IMR-90 (cell line): ENCODE data around the gene LARP1. TPM values are rescaled to one million over a fixed set of nuclear protein-coding genes. Genes with fewer than 3 reads are reported as not detected.

Experiments
- ATAC-seq: fragments of 200-7000 bp; cut with Tn5 transposase; 2 replicates; pipeline ENCODE4 v1.9.1; 2020; ENCODE audit warnings: low read depth, mild to moderate bottlenecking, moderate library complexity
- BruUV-seq: library from RNA; stranded (reverse); fragments of 400-500 nt; replicated peaks from 2 replicates; lab custom pipeline; 2021; lab: Mats Ljungman, UMichigan
- CTCF ChIA-PET: fragments of 300-600 bp; formaldehyde crosslinking; extraction: SDS; loops from one replicate; lab custom pipeline; 2021; ENCODE audit warnings: antibody characterized with exemption; lab: Yijun Ruan, JAX
- POLR2A ChIA-PET: fragments of 300-600 bp; sonication (Branson Sonifier 250); formaldehyde crosslinking; loops from one replicate; lab custom pipeline; 2022; ENCODE audit warnings: antibody characterized with exemption; ENCODE audit not compliant: unreplicated experiment; lab: Charles Lee
- DNase-seq: peaks from one replicate; pipeline ENCODE4 v3.0.0; 2013
- H2AFZ ChIP-seq: replicated peaks from 2 replicates; pipeline ENCODE3; 2013; ENCODE audit warnings: low read length, mild to moderate bottlenecking; ENCODE audit not compliant: poor library complexity
- H2AK5ac ChIP-seq: 2 replicates; pipeline ENCODE4 v1.6.1; 2013; ENCODE audit warnings: low read depth, low read length, inconsistent platforms
- H2AK9ac ChIP-seq: replicated peaks from 2 replicates; pipeline ENCODE3; 2013; ENCODE audit warnings: mild to moderate bottlenecking, low read depth, low read length, moderate library complexity; ENCODE audit not compliant: poor library complexity
- H2BK120ac ChIP-seq: 2 replicates; pipeline ENCODE4 v1.6.1; 2013; ENCODE audit warnings: low read depth, low read length, inconsistent platforms
- H2BK15ac ChIP-seq: 3 replicates; pipeline ENCODE4 v1.6.1; 2013; ENCODE audit warnings: low read depth, low read length, inconsistent platforms
- H2BK20ac ChIP-seq: 2 replicates; pipeline ENCODE4 v1.6.1; 2013; ENCODE audit warnings: low read depth, mild to moderate bottlenecking, inconsistent platforms, low read length, moderate library complexity
- H2BK5ac ChIP-seq: 2 replicates; pipeline ENCODE4 v1.6.1; 2013; ENCODE audit warnings: mild to moderate bottlenecking, low read depth, low read length, inconsistent platforms; ENCODE audit not compliant: poor library complexity, severe bottlenecking
- H3K14ac ChIP-seq: replicated peaks from 2 replicates; pipeline ENCODE4 v1.6.1; 2013; ENCODE audit warnings: low read depth, low read length, inconsistent platforms
- H3K18ac ChIP-seq: 2 replicates; pipeline ENCODE4 v1.6.1; 2013; ENCODE audit warnings: low read depth, low read length, control low read depth
- H3K23ac ChIP-seq: 2 replicates; pipeline ENCODE4 v1.6.1; 2013; ENCODE audit warnings: low read depth, low read length, inconsistent platforms
- H3K27ac ChIP-seq: 2 replicates; pipeline ENCODE4 v1.5.1; 2013; ENCODE audit warnings: mild to moderate bottlenecking, control low read depth, low read length; ENCODE audit not compliant: insufficient read depth
- H3K27me3 ChIP-seq: 2 replicates; pipeline ENCODE4 v1.6.1; 2013; ENCODE audit warnings: low read length; ENCODE audit not compliant: control insufficient read depth, insufficient read depth
- H3K36me3 ChIP-seq: 2 replicates; pipeline ENCODE4 v1.6.1; 2013; ENCODE audit warnings: low read length, mixed read lengths; ENCODE audit not compliant: control insufficient read depth, insufficient read depth
- H3K4ac ChIP-seq: 2 replicates; pipeline ENCODE4 v1.6.1; 2013; ENCODE audit warnings: low read depth, low read length, inconsistent platforms
- H3K4me1 ChIP-seq: 2 replicates; pipeline ENCODE4 v1.6.1; 2013; ENCODE audit warnings: low read length, mixed read lengths; ENCODE audit not compliant: control insufficient read depth, insufficient read depth
- H3K4me2 ChIP-seq: 2 replicates; pipeline ENCODE4 v1.6.1; 2013; ENCODE audit warnings: low read depth, mild to moderate bottlenecking, control low read depth, low read length, moderate library complexity
- H3K4me3 ChIP-seq: 2 replicates; pipeline ENCODE4 v1.5.1; 2013; ENCODE audit warnings: low read depth, mild to moderate bottlenecking, control low read depth, low read length, moderate library complexity; ENCODE audit not compliant: insufficient read depth
- H3K56ac ChIP-seq: 2 replicates; pipeline ENCODE4 v1.6.1; 2013; ENCODE audit warnings: low read length, inconsistent platforms; ENCODE audit not compliant: insufficient read depth; ENCODE audit errors: extremely low read depth
- H3K79me1 ChIP-seq, 2 experiments: 2 replicates each; pipeline ENCODE4 v1.6.1; 2013; ENCODE audit warnings: low read length in 2 of 2, inconsistent platforms in 1 of 2, low read depth in 1 of 2
- H3K9ac ChIP-seq: 2 replicates; pipeline ENCODE4 v1.6.1; 2013; ENCODE audit warnings: low read depth, low read length, control low read depth
- H3K9me1 ChIP-seq: 2 replicates; pipeline ENCODE4 v1.6.1; 2013; ENCODE audit warnings: low read length, inconsistent platforms; ENCODE audit not compliant: insufficient read depth
- H3K9me3 ChIP-seq: 2 replicates; pipeline ENCODE4 v1.6.1; 2013; ENCODE audit warnings: low read length; ENCODE audit not compliant: control insufficient read depth, insufficient read depth
- H4K20me1 ChIP-seq: 2 replicates; pipeline ENCODE4 v1.6.1; 2013; ENCODE audit warnings: low read length, inconsistent platforms; ENCODE audit not compliant: insufficient read depth
- H4K5ac ChIP-seq: 2 replicates; pipeline ENCODE4 v1.6.1; 2013; ENCODE audit warnings: mild to moderate bottlenecking, low read depth, low read length, control low read depth
- H4K8ac ChIP-seq, 2 experiments: 2 replicates each; pipeline ENCODE4 v1.6.1; 2013; ENCODE audit warnings: low read depth in 2 of 2, low read length in 2 of 2, control low read depth in 1 of 2, inconsistent platforms in 1 of 2
- H4K91ac ChIP-seq: 2 replicates; pipeline ENCODE4 v1.6.1; 2013; ENCODE audit warnings: low read depth, low read length, inconsistent platforms; ENCODE audit not compliant: insufficient read depth
- BHLHE40 ChIP-seq: fragments of 150-350 bp; IDR thresholded peaks from 2 replicates; pipeline ENCODE4 v1.6.1; 2016; ENCODE audit warnings: mild to moderate bottlenecking, low read depth, low read length
- CHD1 ChIP-seq: IDR thresholded peaks from 2 replicates; pipeline ENCODE4 v1.6.1; 2012; ENCODE audit warnings: low read depth, low read length, improper control_type of control experiment
- CTCF ChIP-seq: conservative IDR thresholded peaks from 2 replicates; pipeline ENCODE4 v1.5.1; 2012; ENCODE audit warnings: mild to moderate bottlenecking, low read depth, low read length, improper control_type of control experiment
- ELK1 ChIP-seq: fragments of 150-350 bp; IDR thresholded peaks from 2 replicates; pipeline ENCODE4 v1.6.1; 2016; ENCODE audit warnings: low read depth, mild to moderate bottlenecking, low read length, moderate library complexity, borderline replicate concordance
- MAZ ChIP-seq: IDR thresholded peaks from 2 replicates; pipeline ENCODE4 v1.6.1; 2012; ENCODE audit warnings: low read depth, mild to moderate bottlenecking, low read length, improper control_type of control experiment, moderate library complexity, borderline replicate concordance
- MXI1 ChIP-seq: IDR thresholded peaks from 2 replicates; pipeline ENCODE4 v1.6.1; 2012; ENCODE audit warnings: low read depth, mild to moderate bottlenecking, low read length, moderate library complexity, borderline replicate concordance
- NFE2L2 ChIP-seq: fragments of 150-350 bp; IDR thresholded peaks from 2 replicates; pipeline ENCODE4 v1.6.1; 2016; ENCODE audit warnings: low read depth, mild to moderate bottlenecking, low read length
- RAD21 ChIP-seq: IDR thresholded peaks from 2 replicates; pipeline ENCODE4 v1.6.1; 2012; ENCODE audit warnings: low read length, improper control_type of control experiment
- RFX5 ChIP-seq: IDR thresholded peaks from 2 replicates; pipeline ENCODE4 v1.8.0; 2012; ENCODE audit warnings: low read depth, mild to moderate bottlenecking, low read length, moderate library complexity
- SMC3 ChIP-seq: fragments of 150-350 bp; IDR thresholded peaks from 2 replicates; pipeline ENCODE4 v1.6.1; 2016; ENCODE audit warnings: low read depth, mild to moderate bottlenecking, antibody characterized with exemption, low read length, moderate library complexity
- USF2 ChIP-seq: fragments of 150-350 bp; IDR thresholded peaks from 2 replicates; pipeline ENCODE4 v1.6.1; 2017; ENCODE audit warnings: mild to moderate bottlenecking, antibody characterized with exemption, low read length, low read depth
- WGBS, 2 experiments: methylation state at CpG; one replicate each; pipeline versions ENCODE4 v1.1.5 to v1.1.7; 2013; ENCODE audit warnings: missing lambda C conversion rate in 2 of 2; ENCODE audit not compliant: insufficient read length in 1 of 2; ENCODE audit errors: extremely low coverage in 2 of 2; 5-methylcytosine and 5-hydroxymethylcytosine counted together
- dilution Hi-C: fragments of 300-500 bp; cut with HindIII; formaldehyde crosslinking; loops from one replicate; pipeline ENCODE4 v1.14.3; 2018; ENCODE audit warnings: low sequenced_read_pairs; ENCODE audit not compliant: unreplicated experiment
- in situ Hi-C: fragments of 300-500 bp; cut with MboI; formaldehyde crosslinking; loops from 3 replicates; pipeline ENCODE4 v1.14.3; 2019; ENCODE audit warnings: low sequenced_read_pairs, inconsistent platforms, mixed read lengths
- intact Hi-C: fragments of 100-400 bp; cut with micrococcal nuclease; formaldehyde crosslinking; loops from 2 replicates; pipeline ENCODE4 v1.10.0; 2022
- polyA plus RNA-seq, 3 experiments: library from polyadenylated mRNA; depleted of rRNA; stranded (reverse); fragments of >200 nt; gene quantifications; 2 replicates each; pipeline ENCODE4 v1.2.3, GENCODE V29; 2012; ENCODE audit warnings: low replicate concordance in 1 of 3
- total RNA-seq: library from RNA; depleted of rRNA; stranded (reverse); fragments of >200 nt; gene quantifications from 2 replicates; pipeline ENCODE4 v1.2.3, GENCODE V29; 2012

The LARP1 gene
- total and polyA plus RNA-seq, 2 of the 4 experiments (the other 2 are of a cell fraction), result 47.3 to 77.4 TPM

DNA sequence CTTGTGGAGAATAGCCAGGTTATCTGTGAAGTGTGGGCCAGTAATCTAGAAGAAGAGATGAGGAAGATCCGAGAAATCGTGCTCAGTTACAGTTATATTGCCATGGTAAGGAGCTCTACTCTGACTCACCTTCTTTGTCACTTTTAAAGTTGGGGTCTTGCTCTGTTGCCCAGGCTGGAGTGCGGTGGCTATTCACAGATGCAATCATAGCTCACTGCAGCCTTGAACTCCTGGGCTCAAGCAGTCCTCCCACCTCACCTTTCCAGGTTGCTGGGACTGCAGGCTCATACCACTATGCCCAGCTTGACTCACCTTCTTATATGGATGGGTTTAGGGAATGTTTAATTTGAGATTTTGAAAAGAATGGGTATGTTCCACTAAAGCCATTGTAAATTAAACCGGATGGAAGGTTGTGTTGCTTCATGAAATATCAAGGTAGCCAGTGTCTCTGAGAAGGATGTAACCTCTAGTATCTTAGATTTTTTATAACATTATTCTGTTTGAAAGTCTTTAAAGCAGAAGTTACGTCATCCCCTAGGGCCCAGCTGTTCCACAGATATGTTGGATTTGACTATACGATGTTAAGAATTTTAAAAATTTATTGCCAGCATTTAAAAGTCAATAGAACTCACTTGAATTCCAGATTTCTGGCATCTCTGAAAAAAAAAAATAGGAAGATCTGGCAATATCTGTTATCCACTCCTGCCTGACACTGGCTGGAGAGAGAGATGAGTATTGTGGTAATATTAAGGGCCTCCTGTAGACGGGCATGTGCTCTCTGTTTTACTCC is 108.3 kb downstream of the LARP1 start:
- peaks cover 20 to 56% of the 10 kb centered on the region in 2 experiments for H3K79me1 ChIP-seq
- no CpG with 5 or more reads among the region's 7 CpGs for WGBS, 2 experiments
- H3K4ac ChIP-seq, result no peak overlapping the region
- no peak overlapping the region for H2BK120ac ChIP-seq
- no peak overlapping the region for H4K8ac ChIP-seq
- no peak for TF ChIP-seq CTCF
- TF ChIP-seq BHLHE40, result no peak
- no peak for TF ChIP-seq MAZ
- TF ChIP-seq ELK1, result no peak
- no peak for TF ChIP-seq NFE2L2
- no peak for TF ChIP-seq RAD21
- no peak for TF ChIP-seq MXI1
- TF ChIP-seq RFX5, result no peak
- TF ChIP-seq USF2, result no peak
- TF ChIP-seq CHD1, result no peak
- TF ChIP-seq SMC3, result no peak
- 0 out of 2 replicates have a peak, but pooled peaks cover 3% of the 10 kb centered on the region for H3K9me1 ChIP-seq
- no peak for ATAC-seq
- no peak overlapping the region for H4K91ac ChIP-seq
- no peaks in the 10 kb centered on the region for H3K9me3 ChIP-seq
- in situ Hi-C loops, result no loop called here
- CTCF ChIA-PET, result interaction anchor here (1.1 kb wide), 1 partner anchor 213 kb away, joined by 3 read pairs; no protein-coding TSS in a partner anchor
- dilution Hi-C loops, result no loop called here
- BruUV-seq, result no TSS peak
- H3K14ac ChIP-seq, result no peak overlapping the region
- peaks cover 29% of the 10 kb centered on the region for H4K20me1 ChIP-seq
- POLR2A ChIA-PET, result no interaction called here
- no peak overlapping the region for H3K27ac ChIP-seq
- no peak overlapping the region for H2BK15ac ChIP-seq
- H3K23ac ChIP-seq, result no peak overlapping the region
- H2AK5ac ChIP-seq, result no peak overlapping the region
- DNase-seq, result no peak
- H2AK9ac ChIP-seq, result no peak overlapping the region
- peaks cover 13% of the 10 kb centered on the region for H3K36me3 ChIP-seq
- no peak overlapping the region for H3K56ac ChIP-seq
- H3K27me3 ChIP-seq, result no peaks in the 10 kb centered on the region
- no peak overlapping the region for H3K9ac ChIP-seq
- intact Hi-C loops, result no loop called here
- no peak overlapping the region for H3K18ac ChIP-seq
- H2BK20ac ChIP-seq, result no peak overlapping the region
- H4K5ac ChIP-seq, result no peak overlapping the region
- H2AFZ ChIP-seq, result no peak overlapping the region
- no peak overlapping the region for H3K4me3 ChIP-seq
- peaks cover 3% of the 10 kb centered on the region for H3K4me1 ChIP-seq
- H3K4me2 ChIP-seq, result no peak overlapping the region
- no peak overlapping the region for H2BK5ac ChIP-seq
